Esophagus muscularis mucosa (tissue), 3 donors: Measurements from ENCODE around the gene ZBTB11.

Experiments
- POLR2A ChIP-seq: fragments of 450-650 bp; IDR thresholded peaks from one replicate; pipeline ENCODE4 v1.6.1; 2017; ENCODE audit warnings: antibody characterized with exemption, moderate library complexity, mild to moderate bottlenecking, low read depth
- TF ChIP-seq, protein P1 (sequence below), 3 experiments: fragments of 200-600 bp in 2 of 3; fragments of 450-650 bp in 1 of 3; sonication (generic) in 2 of 3; IDR thresholded peaks; one replicate each; pipeline ENCODE4 v1.5.1; 2017 to 2019; ENCODE audit warnings: antibody characterized with exemption in 3 of 3, mild to moderate bottlenecking in 2 of 3, moderate library complexity in 1 of 3

DNA sequence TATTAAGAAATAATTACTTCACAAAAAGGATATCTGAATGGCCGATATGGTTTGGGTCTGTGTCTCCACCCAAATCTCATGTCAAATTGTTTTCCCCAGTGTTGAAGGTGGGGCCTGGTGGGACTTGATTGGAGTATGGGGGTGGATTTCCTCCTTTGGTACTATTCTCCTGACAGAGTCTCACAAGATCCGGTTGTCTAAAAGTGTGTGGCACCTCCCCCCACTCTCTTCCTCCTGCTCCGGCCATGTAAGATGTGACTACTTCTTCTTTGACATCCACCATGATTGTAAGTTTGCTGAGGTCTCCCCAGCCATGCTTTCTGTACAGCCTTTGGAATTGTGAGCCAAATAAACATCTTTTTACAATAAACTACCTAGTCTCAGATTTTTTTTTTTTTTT is 34.5 kb downstream of the ZBTB11 start:
- TF ChIP-seq, protein P1, sequence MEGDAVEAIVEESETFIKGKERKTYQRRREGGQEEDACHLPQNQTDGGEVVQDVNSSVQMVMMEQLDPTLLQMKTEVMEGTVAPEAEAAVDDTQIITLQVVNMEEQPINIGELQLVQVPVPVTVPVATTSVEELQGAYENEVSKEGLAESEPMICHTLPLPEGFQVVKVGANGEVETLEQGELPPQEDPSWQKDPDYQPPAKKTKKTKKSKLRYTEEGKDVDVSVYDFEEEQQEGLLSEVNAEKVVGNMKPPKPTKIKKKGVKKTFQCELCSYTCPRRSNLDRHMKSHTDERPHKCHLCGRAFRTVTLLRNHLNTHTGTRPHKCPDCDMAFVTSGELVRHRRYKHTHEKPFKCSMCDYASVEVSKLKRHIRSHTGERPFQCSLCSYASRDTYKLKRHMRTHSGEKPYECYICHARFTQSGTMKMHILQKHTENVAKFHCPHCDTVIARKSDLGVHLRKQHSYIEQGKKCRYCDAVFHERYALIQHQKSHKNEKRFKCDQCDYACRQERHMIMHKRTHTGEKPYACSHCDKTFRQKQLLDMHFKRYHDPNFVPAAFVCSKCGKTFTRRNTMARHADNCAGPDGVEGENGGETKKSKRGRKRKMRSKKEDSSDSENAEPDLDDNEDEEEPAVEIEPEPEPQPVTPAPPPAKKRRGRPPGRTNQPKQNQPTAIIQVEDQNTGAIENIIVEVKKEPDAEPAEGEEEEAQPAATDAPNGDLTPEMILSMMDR (IDR thresholded peaks at IDR 0.05): no peak
- no peak for TF ChIP-seq POLR2A
